Keratinocyte (primary cell): ENCODE measurements around the gene YIPF1.

ENCODE experiments used
- CTCF ChIP-seq, 3 experiments: IDR thresholded peaks in 1 of 3; conservative IDR thresholded peaks in 1 of 3; optimal IDR thresholded peaks in 1 of 3; 2 replicates in 2 of 3; 3 replicates in 1 of 3; pipeline versions ENCODE3 to v1.5.1; 2011; ENCODE audit warnings: low read length in 3 of 3, mild to moderate bottlenecking in 3 of 3, moderate library complexity in 2 of 3, control low read depth in 1 of 3, inconsistent platforms in 1 of 3; ENCODE audit not compliant: insufficient read depth in 2 of 3; ENCODE audit errors: extremely low read depth in 1 of 3
- EZH2 ChIP-seq: IDR thresholded peaks from one replicate; pipeline ENCODE4 v1.6.1; 2012; ENCODE audit warnings: inconsistent platforms, mild to moderate bottlenecking, low read length, moderate library complexity

GRCh38 chr1:53868565-53868964 is 21.0 kb downstream of the YIPF1 start:
- no peak for TF ChIP-seq CTCF (optimal IDR thresholded peaks at IDR 0.05 in 1 of 3, IDR thresholded peaks at IDR 0.05 in 1 of 3, conservative IDR thresholded peaks at IDR 0.05 in 1 of 3; ENCODE audit: extremely low read depth in 1 of 3, insufficient read depth in 2 of 3, low read length in 3 of 3)
- TF ChIP-seq EZH2 = no peak
